Measurements from ENCODE around the gene SH3PXD2B.

Gene SH3PXD2B

DNA sequence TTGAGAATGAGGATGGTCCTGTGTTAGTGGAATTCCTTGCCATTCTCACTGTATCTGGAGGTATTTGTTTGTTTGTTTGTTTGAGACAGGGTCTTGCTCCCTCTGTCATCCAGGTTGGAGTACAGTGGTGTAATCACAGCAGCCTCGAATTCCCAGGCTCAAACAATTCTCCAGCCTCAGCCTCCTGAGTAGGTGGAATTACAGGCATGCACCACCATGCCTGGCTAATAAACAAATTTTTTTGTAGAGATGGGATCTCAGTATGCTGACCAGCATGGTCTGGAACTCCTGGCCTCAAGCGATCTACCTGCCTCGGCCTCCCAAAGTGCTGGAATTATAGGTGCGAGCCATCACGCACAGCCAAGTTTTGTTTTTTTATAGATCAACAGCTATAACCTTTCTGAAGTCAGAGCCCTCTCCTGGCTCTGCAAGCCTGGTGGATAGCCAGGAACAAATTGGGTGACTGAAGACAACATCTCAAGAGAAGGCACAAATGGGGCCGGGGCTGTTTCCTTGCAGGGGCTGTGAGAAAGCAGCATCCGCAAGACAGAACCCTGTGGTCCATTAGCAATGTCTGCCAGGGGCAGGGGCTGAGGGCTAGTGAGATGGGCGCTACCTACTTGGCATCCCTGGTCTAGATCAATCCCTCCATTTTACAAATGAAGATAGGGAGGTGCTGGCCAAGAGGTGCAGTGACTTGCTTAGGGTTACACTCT is 18.8 kb downstream of the SH3PXD2B start:
- DNase-seq (ENCODE audit: low spot score): no peak
- TF ChIP-seq, protein P1, sequence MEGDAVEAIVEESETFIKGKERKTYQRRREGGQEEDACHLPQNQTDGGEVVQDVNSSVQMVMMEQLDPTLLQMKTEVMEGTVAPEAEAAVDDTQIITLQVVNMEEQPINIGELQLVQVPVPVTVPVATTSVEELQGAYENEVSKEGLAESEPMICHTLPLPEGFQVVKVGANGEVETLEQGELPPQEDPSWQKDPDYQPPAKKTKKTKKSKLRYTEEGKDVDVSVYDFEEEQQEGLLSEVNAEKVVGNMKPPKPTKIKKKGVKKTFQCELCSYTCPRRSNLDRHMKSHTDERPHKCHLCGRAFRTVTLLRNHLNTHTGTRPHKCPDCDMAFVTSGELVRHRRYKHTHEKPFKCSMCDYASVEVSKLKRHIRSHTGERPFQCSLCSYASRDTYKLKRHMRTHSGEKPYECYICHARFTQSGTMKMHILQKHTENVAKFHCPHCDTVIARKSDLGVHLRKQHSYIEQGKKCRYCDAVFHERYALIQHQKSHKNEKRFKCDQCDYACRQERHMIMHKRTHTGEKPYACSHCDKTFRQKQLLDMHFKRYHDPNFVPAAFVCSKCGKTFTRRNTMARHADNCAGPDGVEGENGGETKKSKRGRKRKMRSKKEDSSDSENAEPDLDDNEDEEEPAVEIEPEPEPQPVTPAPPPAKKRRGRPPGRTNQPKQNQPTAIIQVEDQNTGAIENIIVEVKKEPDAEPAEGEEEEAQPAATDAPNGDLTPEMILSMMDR (IDR thresholded peaks at IDR 0.05; ENCODE audit: extremely low read depth, missing control alignments): no peak

DNA sequence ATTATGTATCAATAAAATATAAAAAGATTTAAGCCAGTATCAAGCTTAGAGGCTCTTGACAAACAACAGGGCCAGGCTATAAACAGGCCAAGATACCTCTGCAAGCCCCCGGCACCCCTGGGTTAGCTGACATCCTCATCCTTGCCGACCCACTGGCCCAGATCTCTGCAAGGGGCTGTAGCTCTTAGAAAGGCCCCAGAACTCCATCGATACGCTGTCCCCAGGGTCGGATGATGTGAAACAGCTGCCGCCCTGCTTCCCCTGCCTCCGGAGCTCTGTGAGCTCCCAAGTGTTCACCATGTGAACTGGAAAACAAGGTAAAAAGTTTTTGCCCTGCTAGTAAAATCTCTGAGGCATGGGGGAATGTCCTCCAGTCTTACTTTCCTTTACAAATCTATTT is 20.1 kb downstream of the SH3PXD2B start:
- DNase-seq (ENCODE audit: low spot score): no peak
- TF ChIP-seq, protein P1 (IDR thresholded peaks at IDR 0.05; ENCODE audit: extremely low read depth, missing control alignments): no peak

DNA sequence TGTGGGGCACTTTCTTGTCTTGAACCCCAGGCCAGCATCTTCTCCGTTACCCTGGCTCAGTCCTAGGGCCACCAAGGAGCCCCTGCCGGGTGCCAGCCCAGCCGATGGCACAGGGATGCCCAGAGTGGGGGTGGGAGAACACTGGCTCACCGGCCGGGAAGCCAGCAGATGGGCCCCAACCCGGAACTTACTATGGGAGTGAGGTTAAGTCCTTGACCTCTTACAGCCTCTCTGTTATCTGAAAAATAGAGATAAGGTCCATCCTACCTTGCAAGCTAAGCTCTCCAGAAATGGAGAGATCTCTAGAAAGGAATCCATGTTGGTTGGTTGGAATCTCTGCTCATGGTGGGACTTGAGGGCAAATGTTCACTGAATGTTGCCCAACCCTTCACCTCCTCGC is 20.8 kb downstream of the SH3PXD2B start:
- no peak for DNase-seq (ENCODE audit: low spot score)
- TF ChIP-seq, protein P1 (IDR thresholded peaks at IDR 0.05; ENCODE audit: extremely low read depth, missing control alignments): no peak

DNA sequence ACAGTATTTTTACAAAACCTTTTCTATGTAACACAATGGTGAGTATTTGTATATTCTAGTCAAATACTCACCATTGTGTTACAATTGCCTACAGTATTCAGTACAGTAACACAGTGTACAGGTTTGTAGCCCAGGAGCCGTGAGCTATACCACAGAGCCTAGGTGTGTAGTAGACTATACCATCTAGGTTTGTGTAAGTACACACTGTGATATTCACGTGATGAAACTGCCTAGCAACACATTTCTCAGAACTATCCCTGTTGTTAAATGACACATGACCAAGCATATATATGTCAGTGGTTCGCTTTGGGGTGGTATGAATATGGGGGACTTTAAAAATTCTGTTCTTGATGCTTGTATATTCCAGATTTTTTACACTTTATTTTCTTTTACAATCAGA is 21.3 kb downstream of the SH3PXD2B start:
- no peak for DNase-seq (ENCODE audit: low spot score)
- TF ChIP-seq, protein P1 (IDR thresholded peaks at IDR 0.05; ENCODE audit: extremely low read depth, missing control alignments): no peak

DNA sequence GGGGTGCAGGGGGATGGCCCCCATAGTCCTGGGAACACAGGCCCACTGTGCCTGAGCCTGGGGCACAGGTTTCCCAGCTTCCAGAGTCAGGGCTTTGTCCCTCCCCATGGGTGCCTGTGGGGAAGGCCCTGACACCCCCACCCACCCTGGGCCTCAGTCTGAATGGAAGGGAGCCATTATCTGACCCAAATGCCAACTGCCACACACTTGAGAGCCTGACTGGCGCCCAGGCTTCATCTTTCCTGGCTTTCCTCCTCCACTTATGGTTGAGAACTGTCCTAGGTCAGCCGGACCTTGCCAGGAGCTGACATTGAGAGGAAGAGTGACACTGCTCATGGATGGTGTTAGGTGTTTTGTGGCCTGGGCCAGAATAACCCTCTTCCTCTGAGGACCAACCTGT is 24.0 kb downstream of the SH3PXD2B start:
- no peak for DNase-seq (ENCODE audit: low spot score)
- TF ChIP-seq, protein P1 (IDR thresholded peaks at IDR 0.05; ENCODE audit: extremely low read depth, missing control alignments): no peak

DNA sequence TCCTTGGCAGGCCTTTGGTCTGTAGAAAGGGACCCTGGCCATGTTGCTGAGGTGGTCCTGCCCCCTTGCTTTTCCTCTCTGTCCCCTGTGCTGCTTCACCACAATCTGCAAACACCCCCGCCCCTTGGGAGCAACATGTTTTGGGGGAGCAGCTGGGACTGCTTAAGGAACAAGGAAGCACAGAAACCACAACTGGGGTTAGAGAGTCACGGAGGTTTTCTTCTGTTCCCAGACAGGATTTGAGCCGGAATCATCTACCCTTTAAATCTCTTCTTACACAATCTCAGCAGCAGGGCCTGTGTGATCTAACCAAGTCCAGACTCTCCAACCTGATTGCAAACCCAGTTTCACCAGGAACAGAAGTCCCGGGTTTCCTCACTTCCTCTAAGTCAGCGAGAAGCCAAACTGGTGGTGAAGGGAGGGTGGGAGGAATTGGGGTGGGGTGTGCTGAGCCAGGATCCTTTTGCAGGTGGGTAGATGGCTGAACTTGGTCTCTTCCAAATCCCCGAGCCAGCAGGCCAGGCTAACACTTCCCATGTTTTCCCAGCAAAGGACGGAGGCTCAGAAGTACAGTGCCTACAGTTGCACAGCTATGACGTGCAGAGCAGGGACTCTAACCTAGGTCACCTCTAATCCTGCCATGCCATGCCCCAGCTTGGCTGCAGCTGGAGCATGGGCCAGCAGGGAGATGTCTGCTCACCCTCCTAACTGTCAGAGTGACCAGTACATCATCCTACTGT is 25.0 kb downstream of the SH3PXD2B start:
- TF ChIP-seq, protein P1 (IDR thresholded peaks at IDR 0.05; ENCODE audit: extremely low read depth, missing control alignments): no peak
- no peak for DNase-seq (ENCODE audit: low spot score)
